Measurements from ENCODE around the gene NDUFAF4.

- TF ChIP-seq, protein P1, sequence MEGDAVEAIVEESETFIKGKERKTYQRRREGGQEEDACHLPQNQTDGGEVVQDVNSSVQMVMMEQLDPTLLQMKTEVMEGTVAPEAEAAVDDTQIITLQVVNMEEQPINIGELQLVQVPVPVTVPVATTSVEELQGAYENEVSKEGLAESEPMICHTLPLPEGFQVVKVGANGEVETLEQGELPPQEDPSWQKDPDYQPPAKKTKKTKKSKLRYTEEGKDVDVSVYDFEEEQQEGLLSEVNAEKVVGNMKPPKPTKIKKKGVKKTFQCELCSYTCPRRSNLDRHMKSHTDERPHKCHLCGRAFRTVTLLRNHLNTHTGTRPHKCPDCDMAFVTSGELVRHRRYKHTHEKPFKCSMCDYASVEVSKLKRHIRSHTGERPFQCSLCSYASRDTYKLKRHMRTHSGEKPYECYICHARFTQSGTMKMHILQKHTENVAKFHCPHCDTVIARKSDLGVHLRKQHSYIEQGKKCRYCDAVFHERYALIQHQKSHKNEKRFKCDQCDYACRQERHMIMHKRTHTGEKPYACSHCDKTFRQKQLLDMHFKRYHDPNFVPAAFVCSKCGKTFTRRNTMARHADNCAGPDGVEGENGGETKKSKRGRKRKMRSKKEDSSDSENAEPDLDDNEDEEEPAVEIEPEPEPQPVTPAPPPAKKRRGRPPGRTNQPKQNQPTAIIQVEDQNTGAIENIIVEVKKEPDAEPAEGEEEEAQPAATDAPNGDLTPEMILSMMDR (IDR thresholded peaks at IDR 0.05), result no peak
- TF ChIP-seq POLR2A (IDR thresholded peaks at IDR 0.05), result no peak
These were observed 14.1 kb upstream of the NDUFAF4 start for GRCh38 chr6:96911751-96912150.
